CD4-positive, alpha-beta T cell treated with Interleukin-12 subunit alpha and Interleukin-12 subunit beta, for 1 hour (primary cell): ENCODE measurements around the gene LILRA1.
"Not testable (repeated sequence)": the region's sequence is repeated elsewhere in the genome, so short reads cannot be mapped to it uniquely, and the experiment has no call there.

Experiments used
- DNase-seq: peaks from one replicate; pipeline ENCODE4 v3.0.0-alpha.2; 2020

Gene LILRA1

DNA sequence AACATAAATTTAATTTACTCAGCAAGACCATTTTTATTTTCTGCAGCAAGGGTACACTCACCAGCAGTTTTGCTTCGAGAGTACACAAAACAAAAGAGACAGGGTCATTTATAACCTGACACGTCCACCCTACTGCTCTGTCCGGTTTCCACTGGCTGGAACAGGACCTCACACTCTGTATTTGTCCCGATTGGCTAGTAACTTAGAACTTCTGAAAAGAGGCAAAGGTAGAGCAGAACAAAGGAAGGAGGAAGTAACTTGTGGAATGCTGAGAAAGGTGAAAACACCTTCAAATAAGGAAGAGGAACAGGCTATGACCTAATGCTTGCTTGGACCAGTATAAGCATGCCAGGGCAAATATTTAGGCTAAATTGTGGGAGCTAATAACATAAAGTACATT, 34.5 kb downstream of the LILRA1 start:
- DNase-seq: not testable (repeated sequence)

- DNase-seq: not testable (repeated sequence)
These were observed 36.8 kb downstream of the LILRA1 start, which contains the start of gene LILRB1 for GRCh38 chr19:54630262-54630661. Gene LILRB1 (plus strand): TSS chr19:54630484. CDS start chr19:54631074, 590 bp downstream.

DNA sequence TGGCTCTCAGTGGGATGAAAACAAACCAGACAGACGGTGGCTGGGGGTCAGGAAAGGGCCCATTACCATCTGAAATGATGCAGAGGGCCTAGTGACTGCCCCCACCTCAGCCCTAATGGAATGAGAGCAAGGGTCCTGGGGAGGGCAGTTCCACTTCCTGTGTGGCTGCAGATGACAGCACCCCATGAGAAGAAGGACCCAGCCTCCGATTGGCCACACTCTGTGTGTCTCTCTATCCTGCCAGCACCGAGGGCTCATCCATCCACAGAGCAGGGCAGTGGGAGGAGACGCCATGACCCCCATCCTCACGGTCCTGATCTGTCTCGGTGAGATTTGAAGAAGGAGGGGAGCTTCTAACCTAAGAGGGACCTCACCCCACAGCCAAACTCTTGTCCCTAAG, 37.4 kb downstream of the LILRA1 start:
- DNase-seq: no peak

- DNase-seq: not testable (repeated sequence)
These were observed 38.3 kb downstream of the LILRA1 start for GRCh38 chr19:54631489-54632337.

- not testable (repeated sequence) for DNase-seq
These were observed 39.1 kb downstream of the LILRA1 start for GRCh38 chr19:54632517-54632916.

DNA sequence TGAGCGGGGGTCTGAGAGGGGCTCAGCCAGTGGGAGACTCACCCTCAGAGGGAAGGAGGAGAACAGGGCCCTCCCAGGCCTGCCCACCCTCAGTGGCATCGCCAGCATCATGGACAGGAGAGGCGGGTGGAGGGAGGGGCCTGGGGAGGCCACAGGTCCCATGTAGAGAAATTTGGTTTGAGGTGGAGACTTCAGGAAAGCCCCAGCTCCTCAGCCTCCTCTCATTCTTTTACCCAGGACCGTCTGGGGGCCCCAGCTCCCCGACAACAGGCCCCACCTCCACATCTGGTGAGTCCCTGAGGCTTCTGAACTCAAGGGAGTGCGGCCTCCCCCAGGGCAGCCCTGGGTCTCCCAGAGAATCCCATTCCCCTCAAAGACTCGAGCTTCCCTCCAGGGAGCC, 40.0 kb downstream of the LILRA1 start:
- no peak for DNase-seq

DNA sequence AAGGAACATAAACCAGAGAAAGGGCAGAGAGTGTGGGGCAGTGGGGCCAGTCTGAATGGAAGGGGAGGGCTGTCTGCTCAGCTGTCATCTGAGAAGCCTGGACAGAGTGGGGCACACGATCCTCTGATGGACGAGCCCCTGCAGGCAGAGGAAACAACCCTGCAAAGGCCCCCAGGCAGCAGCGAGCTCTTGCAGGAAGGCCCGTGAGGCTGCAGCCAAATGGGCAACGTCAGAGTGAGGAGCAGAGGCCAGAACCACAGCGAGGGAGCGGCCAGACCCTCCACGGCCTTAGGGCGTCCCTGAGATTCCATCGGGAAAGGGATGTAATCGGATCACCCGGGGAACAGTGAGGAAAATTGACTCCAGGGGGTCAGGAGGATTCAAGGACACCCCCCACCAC, 42.6 kb downstream of the LILRA1 start:
- DNase-seq: not testable (repeated sequence)

- DNase-seq: no peak
These were observed 45.3 kb downstream of the LILRA1 start for GRCh38 chr19:54638683-54639082.

DNA sequence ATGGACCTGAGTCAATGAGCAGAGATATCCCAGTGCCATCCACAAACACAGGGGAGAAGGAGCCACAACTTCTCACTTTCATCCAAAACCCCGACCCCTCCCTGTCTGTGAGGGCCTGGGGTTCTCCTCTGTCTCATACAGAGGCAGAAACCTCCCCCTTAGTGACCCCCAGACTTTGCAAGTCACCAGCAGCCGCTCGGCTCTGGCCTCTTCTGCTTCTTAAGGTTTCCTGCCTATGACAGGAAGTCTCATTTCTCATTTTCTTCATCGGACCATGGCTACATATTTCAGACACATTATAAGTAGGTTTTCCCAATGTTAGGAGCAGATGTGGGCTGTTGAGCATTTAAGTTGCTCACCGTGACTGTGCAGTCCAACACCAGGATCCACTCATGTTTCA, 49.5 kb downstream of the LILRA1 start:
- DNase-seq: not testable (repeated sequence)

- not testable (repeated sequence) for DNase-seq
These were observed 50.2 kb downstream of the LILRA1 start for GRCh38 chr19:54643583-54643982.

- no peak for DNase-seq
These were observed 50.6 kb downstream of the LILRA1 start for GRCh38 chr19:54644056-54644455.

DNA sequence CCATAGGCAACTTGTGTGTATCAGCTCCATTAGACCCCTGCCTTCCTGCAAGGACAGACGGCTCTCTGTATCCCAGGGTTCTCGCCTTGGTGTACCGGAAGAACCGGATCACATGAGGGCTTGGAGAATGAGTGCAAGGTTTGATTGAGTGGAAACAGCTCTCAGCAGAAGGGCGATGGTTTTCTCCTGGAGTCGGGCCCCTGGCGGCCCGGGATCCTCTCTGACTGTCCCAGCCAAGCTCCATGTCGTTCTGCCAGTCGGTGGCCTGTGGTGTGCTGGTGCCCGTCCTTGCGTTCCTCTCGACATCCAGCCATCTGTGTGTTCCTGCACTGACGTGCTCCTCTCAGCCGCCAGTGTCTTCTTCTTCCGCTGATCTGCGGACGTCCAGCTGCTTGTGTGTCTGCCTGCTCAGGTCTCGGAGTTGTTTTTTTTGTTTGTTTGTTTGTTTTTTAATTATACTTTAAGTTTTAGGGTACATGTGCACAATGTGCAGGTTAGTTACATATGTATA, 53.0 kb downstream of the LILRA1 start:
- DNase-seq: no peak

GRCh38 chr19:54648129-54648528, 54.7 kb downstream of the LILRA1 start:
- DNase-seq: no peak

GRCh38 chr19:54650108-54650655, 56.8 kb downstream of the LILRA1 start:
- DNase-seq: no peak
